ENCODE results near the gene ATP2A2. TPM values are rescaled to one million over a fixed set of nuclear protein-coding genes. Genes with fewer than 3 reads are reported as not detected.
A peak's percentile ranks its signal among the peaks of the same experiment; 100 is the strongest.

Gene ATP2A2
- total and polyA plus RNA-seq, 2 donors from 2014 or later: 37.2 to 221 TPM

DNA sequence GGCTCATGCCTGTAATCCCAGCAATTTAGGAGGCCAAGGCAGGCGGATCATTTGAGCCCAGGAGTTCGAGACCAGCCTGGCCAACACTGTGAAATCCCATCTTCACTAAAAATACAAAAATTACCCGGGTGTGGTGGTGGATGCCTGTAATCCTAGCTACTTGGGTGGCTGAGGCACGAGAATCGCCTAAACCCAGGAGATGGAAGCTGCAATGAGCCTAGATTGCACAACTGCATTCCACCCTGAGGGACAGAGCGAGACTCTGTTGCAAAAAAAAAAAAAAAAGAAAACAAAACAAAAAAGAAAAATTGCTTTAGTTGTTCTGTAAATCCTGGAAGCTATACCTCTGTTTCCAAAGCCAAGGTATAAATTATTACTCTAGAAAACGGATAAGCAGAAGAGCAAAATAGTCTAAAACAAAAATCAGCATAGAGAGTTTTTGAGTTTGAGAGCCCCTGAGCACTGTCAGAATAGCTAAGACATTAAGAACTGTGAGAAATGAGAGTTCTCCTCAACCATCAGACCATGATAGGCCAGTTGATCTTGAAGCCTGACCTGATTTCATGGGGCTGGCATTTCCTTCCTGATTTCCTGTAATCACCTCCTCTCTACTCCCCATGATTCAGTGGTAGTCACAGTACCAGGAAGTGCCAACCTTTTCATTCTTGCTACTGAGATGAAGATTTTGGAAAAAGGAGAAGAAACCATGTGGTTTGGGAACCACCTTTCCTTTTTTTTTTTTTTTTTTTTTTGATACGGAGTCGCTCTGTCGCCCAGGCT is 31.7 kb downstream of the ATP2A2 start:
- Histone ChIP-seq H3K36me3 (ENCODE audit: control insufficient read depth in 2 of 3, insufficient read depth in 3 of 3, low read length in 3 of 3) (peaks cover 0 to 2% (median 2%) of the 10 kb centered on the region in 3 donors), H3K9me3 (ENCODE audit: control insufficient read depth in 2 of 3, insufficient read depth in 1 of 3, low read length in 3 of 3) (no peaks in the 10 kb centered on the region), H3K4me1 (ENCODE audit: control insufficient read depth in 2 of 3, insufficient read depth in 2 of 3, low read depth in 1 of 3, low read length in 3 of 3) (no peaks in the 10 kb centered on the region), H3K9ac (ENCODE audit: low read length in 3 of 3) (no peak overlapping the region), H3K4me3 (ENCODE audit: low read length in 3 of 3) (no peak overlapping the region), H3K27ac (ENCODE audit: low read depth in 2 of 2, low read length in 2 of 2) (peak overlapping the region in 1 of 2 donors; percentile 14), H3K27me3 (ENCODE audit: control insufficient read depth, insufficient read depth, low read length) (no peaks in the 10 kb centered on the region)
- DNase-seq (no peak), FAIRE-seq (no peak)
- TF ChIP-seq, protein P1, sequence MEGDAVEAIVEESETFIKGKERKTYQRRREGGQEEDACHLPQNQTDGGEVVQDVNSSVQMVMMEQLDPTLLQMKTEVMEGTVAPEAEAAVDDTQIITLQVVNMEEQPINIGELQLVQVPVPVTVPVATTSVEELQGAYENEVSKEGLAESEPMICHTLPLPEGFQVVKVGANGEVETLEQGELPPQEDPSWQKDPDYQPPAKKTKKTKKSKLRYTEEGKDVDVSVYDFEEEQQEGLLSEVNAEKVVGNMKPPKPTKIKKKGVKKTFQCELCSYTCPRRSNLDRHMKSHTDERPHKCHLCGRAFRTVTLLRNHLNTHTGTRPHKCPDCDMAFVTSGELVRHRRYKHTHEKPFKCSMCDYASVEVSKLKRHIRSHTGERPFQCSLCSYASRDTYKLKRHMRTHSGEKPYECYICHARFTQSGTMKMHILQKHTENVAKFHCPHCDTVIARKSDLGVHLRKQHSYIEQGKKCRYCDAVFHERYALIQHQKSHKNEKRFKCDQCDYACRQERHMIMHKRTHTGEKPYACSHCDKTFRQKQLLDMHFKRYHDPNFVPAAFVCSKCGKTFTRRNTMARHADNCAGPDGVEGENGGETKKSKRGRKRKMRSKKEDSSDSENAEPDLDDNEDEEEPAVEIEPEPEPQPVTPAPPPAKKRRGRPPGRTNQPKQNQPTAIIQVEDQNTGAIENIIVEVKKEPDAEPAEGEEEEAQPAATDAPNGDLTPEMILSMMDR (IDR thresholded peaks at IDR 0.05; ENCODE audit: borderline replicate concordance, extremely low read depth, insufficient read depth): no peak
- intact Hi-C loops (cut with DNase I): no loop called here

GRCh38 chr12:110314308-110314707 is 33.3 kb downstream of the ATP2A2 start:
- Histone ChIP-seq H3K27ac (ENCODE audit: low read depth in 2 of 2, low read length in 2 of 2) (no peak overlapping the region), H3K27me3 (ENCODE audit: control insufficient read depth, insufficient read depth, low read length) (no peaks in the 10 kb centered on the region), H3K4me1 (ENCODE audit: control insufficient read depth in 2 of 3, insufficient read depth in 2 of 3, low read depth in 1 of 3, low read length in 3 of 3) (peaks cover 0 to 2% (median 0%) of the 10 kb centered on the region in 3 donors), H3K36me3 (ENCODE audit: control insufficient read depth in 2 of 3, insufficient read depth in 3 of 3, low read length in 3 of 3) (peaks cover 0 to 2% (median 2%) of the 10 kb centered on the region in 3 donors), H3K9me3 (ENCODE audit: control insufficient read depth in 2 of 3, insufficient read depth in 1 of 3, low read length in 3 of 3) (no peaks in the 10 kb centered on the region), H3K9ac (ENCODE audit: low read length in 3 of 3) (no peak overlapping the region), H3K4me3 (ENCODE audit: low read length in 3 of 3) (no peak overlapping the region)
- DNase-seq: no peak
- TF ChIP-seq, protein P1 (IDR thresholded peaks at IDR 0.05; ENCODE audit: borderline replicate concordance, extremely low read depth, insufficient read depth): no peak
- intact Hi-C loops (cut with DNase I): no loop called here
- FAIRE-seq: no peak

GRCh38 chr12:110316861-110317260 is 35.8 kb downstream of the ATP2A2 start:
- Histone ChIP-seq H3K4me3 (ENCODE audit: low read length in 3 of 3) (no peak overlapping the region), H3K4me1 (ENCODE audit: control insufficient read depth in 2 of 3, insufficient read depth in 2 of 3, low read depth in 1 of 3, low read length in 3 of 3) (peaks cover 0 to 5% (median 2%) of the 10 kb centered on the region in 3 donors), H3K27me3 (ENCODE audit: control insufficient read depth, insufficient read depth, low read length) (no peaks in the 10 kb centered on the region), H3K9me3 (ENCODE audit: control insufficient read depth in 2 of 3, insufficient read depth in 1 of 3, low read length in 3 of 3) (no peaks in the 10 kb centered on the region), H3K27ac (ENCODE audit: low read depth in 2 of 2, low read length in 2 of 2) (no peak overlapping the region), H3K36me3 (ENCODE audit: control insufficient read depth in 2 of 3, insufficient read depth in 3 of 3, low read length in 3 of 3) (peaks cover 0 to 2% (median 0%) of the 10 kb centered on the region in 3 donors), H3K9ac (ENCODE audit: low read length in 3 of 3) (no peak overlapping the region)
- DNase-seq (no peak), FAIRE-seq (no peak)
- TF ChIP-seq, protein P1 (IDR thresholded peaks at IDR 0.05; ENCODE audit: borderline replicate concordance, extremely low read depth, insufficient read depth): no peak
- intact Hi-C loops (cut with DNase I): no loop called here
